ENCODE measurements around the gene GHR.

Gene GHR

GRCh38 chr5:42467572-42467971, 44.3 kb downstream of the GHR start:
- DNase-seq: no peak

- DNase-seq: no peak
Observed at GRCh38 chr5:42467981-42468524, 44.8 kb downstream of the GHR start.

GRCh38 chr5:42483472-42484154, 60.4 kb downstream of the GHR start:
- DNase-seq: no peak

- no peak for DNase-seq
Observed at GRCh38 chr5:42487077-42487476, 63.8 kb downstream of the GHR start.

GRCh38 chr5:42487821-42488220, 64.6 kb downstream of the GHR start:
- no peak for DNase-seq

GRCh38 chr5:42490831-42491230, 67.6 kb downstream of the GHR start:
- DNase-seq: no peak

- DNase-seq: no peak
Observed at GRCh38 chr5:42491699-42492098, 68.5 kb downstream of the GHR start.

GRCh38 chr5:42492974-42493373, 69.7 kb downstream of the GHR start:
- no peak for DNase-seq

- no peak for DNase-seq
Observed at GRCh38 chr5:42494414-42494813, 71.2 kb downstream of the GHR start.

GRCh38 chr5:42495914-42496313, 72.7 kb downstream of the GHR start:
- DNase-seq: no peak

- DNase-seq: no peak
Observed at GRCh38 chr5:42496397-42497156, 73.3 kb downstream of the GHR start.

- no peak for DNase-seq
Observed at GRCh38 chr5:42498000-42498399, 74.8 kb downstream of the GHR start.

- DNase-seq: no peak
Observed at GRCh38 chr5:42499016-42499415, 75.8 kb downstream of the GHR start.

- no peak for DNase-seq
Observed at GRCh38 chr5:42500003-42500599, 76.9 kb downstream of the GHR start.

GRCh38 chr5:42502613-42503470, 79.6 kb downstream of the GHR start:
- DNase-seq: no peak

GRCh38 chr5:42506662-42507061, 83.4 kb downstream of the GHR start:
- DNase-seq: no peak

GRCh38 chr5:42507451-42508097, 84.3 kb downstream of the GHR start:
- DNase-seq: no peak

- no peak for DNase-seq
Observed at GRCh38 chr5:42513246-42513645, 90.0 kb downstream of the GHR start.

- DNase-seq: no peak
Observed at GRCh38 chr5:42514754-42515153, 91.5 kb downstream of the GHR start.

- DNase-seq: no peak
Observed at GRCh38 chr5:42515504-42515903, 92.3 kb downstream of the GHR start.

- no peak for DNase-seq
Observed at GRCh38 chr5:42516282-42517042, 93.2 kb downstream of the GHR start.

- no peak for DNase-seq
Observed at GRCh38 chr5:42517164-42517563, 93.9 kb downstream of the GHR start.
